Metanephros (tissue), 1 donor: ENCODE measurements around the gene YKT6. TPM values are rescaled to one million over a fixed set of nuclear protein-coding genes. Genes with fewer than 3 reads are reported as not detected.

Experiments
- total RNA-seq: library from RNA; depleted of rRNA; stranded (reverse); fragments of >200 nt; gene quantifications from one replicate; pipeline ENCODE4 v1.2.3, GENCODE V29; 2014

Gene YKT6
- total RNA-seq, result 54.8 TPM

DNA sequence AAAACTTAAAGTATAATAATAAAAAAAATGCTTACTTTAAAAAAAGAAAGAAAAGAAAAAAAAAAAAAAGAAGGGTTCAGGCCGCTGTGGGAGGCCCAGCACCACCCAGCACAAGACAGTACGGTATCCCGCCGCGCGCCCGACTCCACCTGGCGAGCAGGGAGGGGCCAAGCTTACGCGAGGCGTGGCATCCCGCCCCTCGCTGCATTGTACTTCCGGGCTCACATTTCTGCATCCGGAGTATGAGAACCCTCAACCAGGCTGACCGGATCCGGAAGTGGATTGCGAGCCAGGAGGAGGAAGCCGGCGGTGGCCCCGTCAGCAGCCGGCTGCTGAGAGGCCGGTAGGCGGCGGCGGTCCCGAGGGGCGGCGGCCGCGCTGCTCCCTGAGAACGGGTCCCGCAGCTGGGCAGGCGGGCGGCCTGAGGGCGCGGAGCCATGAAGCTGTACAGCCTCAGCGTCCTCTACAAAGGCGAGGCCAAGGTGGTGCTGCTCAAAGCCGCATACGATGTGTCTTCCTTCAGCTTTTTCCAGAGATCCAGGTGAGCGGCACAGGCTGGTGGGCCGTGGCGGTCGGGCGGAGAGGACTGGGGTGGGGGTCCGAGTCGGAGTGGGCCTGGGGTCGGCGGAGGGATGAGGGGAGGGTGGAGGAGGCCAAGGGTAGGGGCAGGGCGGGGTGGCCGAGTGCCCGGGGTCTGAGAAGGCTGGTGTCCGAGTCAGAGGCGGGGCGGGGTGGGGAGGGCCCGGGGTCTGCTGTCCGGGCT lies at the start of gene YKT6:
Gene YKT6, plus strand, starts transcription at position 280 of the 763 bp plus-strand sequence. Its CDS starts 158 bp downstream, at position 438.

DNA sequence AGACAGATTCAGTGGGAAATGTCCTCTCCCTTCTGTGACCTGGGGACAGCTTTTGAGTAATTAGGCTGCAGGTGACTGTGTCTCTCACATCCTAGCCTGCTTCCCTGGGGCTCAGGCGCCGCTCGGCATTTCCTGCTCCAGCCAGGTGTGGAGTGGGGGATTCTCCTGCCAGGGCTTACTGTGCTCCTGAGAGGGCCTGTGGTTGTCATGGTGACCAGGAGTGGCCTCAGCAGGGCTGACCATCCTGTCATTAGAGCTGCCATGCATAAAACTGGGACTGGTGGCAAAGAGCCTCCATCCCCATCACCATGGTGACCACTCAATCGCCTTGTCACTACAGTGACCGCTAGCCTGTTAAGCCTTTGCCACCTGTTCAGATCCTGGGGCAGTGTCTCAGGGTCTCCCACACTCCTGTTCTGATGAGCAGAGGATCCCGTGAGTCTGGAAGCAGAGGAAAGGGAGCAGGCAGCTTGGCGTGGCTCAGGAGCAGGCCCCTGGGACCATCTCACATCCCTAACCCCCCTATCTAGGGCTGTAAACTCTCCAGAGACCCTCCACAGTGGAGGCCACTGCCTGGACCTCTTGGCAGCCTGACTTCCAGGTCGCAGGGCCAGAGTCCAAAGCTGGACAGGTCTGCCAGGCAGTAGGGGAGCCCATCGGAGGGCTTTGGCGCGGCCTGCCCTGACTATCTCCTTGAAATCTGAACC lies 11.3 kb upstream of the YKT6 start, which contains the start of gene GCK:
Gene GCK, minus strand, starts transcription at position 154 of the 707 bp plus-strand sequence. CDS start 486 bp downstream, outside the sequence.

Other genes starting within 250 kb of the YKT6 start
- gene SPDYE1, start 203.1 kb upstream of the YKT6 start, total RNA-seq, result not detected
- gene DBNL, start 156.3 kb upstream of the YKT6 start, total RNA-seq, result 73.8 TPM
- 102 TPM for gene PGAM2, start 135.4 kb upstream of the YKT6 start, total RNA-seq
- 33.3 TPM for gene POLM, start 118.4 kb upstream of the YKT6 start, total RNA-seq
- gene AEBP1, start 96.6 kb upstream of the YKT6 start, total RNA-seq, result 68.5 TPM
- 77.7 TPM for gene POLD2, start 77.4 kb upstream of the YKT6 start, total RNA-seq
- not detected for gene MYL7, start 59.6 kb upstream of the YKT6 start, total RNA-seq
- 2.9 TPM for gene GCK, start 11.5 kb upstream of the YKT6 start, total RNA-seq
- gene CAMK2B, start 124.6 kb downstream of the YKT6 start, total RNA-seq, result 6.1 TPM